T-helper 2 cell treated with Interferon-gamma antibody and Interleukin-4, amounts not matched to agents 5 μg/mL and 100 μg/mL, for 36 hours (primary cell): ENCODE measurements around the gene RABL3.
"Not testable (repeated sequence)": the region's sequence is repeated elsewhere in the genome, so short reads cannot be mapped to it uniquely, and the experiment has no call there.

ENCODE experiments used
- DNase-seq: peaks from one replicate; pipeline ENCODE4 v3.0.0; 2021; ENCODE audit warnings: low spot score
- H3K27ac Mint-ChIP-seq: one replicate; pipeline ENCODE4 v1.8.0; 2021; ENCODE audit warnings: mild to moderate bottlenecking, mixed read lengths
- H3K27me3 Mint-ChIP-seq: one replicate; pipeline ENCODE4 v1.8.0; 2021; ENCODE audit warnings: low read depth, mixed read lengths
- H3K36me3 Mint-ChIP-seq: one replicate; pipeline ENCODE4 v1.8.0; 2021; ENCODE audit warnings: low read depth, mixed read lengths
- H3K4me1 Mint-ChIP-seq: one replicate; pipeline ENCODE4 v1.8.0; 2021; ENCODE audit warnings: low read depth, mixed read lengths
- H3K4me3 Mint-ChIP-seq: one replicate; pipeline ENCODE4 v1.8.0; 2022; ENCODE audit warnings: mild to moderate bottlenecking, moderate library complexity, mixed read lengths
- H3K9me3 Mint-ChIP-seq: one replicate; pipeline ENCODE4 v1.8.0; 2021; ENCODE audit warnings: mixed read lengths

RABL3 gene

GRCh38 chr3:120764206-120764605 lies 21.9 kb upstream of the RABL3 start:
- Mint-ChIP-seq H3K4me3 (no peak overlapping the region), H3K27ac (no peak overlapping the region), H3K27me3 (no peaks in the 10 kb centered on the region), H3K4me1 (peaks cover 26% of the 10 kb centered on the region), H3K36me3 (peaks cover 13% of the 10 kb centered on the region), H3K9me3 (peaks cover 1% of the 10 kb centered on the region)
- DNase-seq = no peak

- no peak for DNase-seq
- H3K4me1 Mint-ChIP-seq = peaks cover 28% of the 10 kb centered on the region
- peaks cover 5% of the 10 kb centered on the region for H3K9me3 Mint-ChIP-seq
- no peaks in the 10 kb centered on the region for H3K27me3 Mint-ChIP-seq
- H3K36me3 Mint-ChIP-seq = peaks cover 19% of the 10 kb centered on the region
- H3K27ac Mint-ChIP-seq = no peak overlapping the region
- no peak overlapping the region for H3K4me3 Mint-ChIP-seq
Measured at GRCh38 chr3:120763601-120764000, 21.3 kb upstream of the RABL3 start.

- Mint-ChIP-seq H3K9me3 (peaks cover 5% of the 10 kb centered on the region), H3K27me3 (no peaks in the 10 kb centered on the region), H3K36me3 (peaks cover 24% of the 10 kb centered on the region), H3K4me1 (peaks cover 26% of the 10 kb centered on the region), H3K4me3 (no peak overlapping the region), H3K27ac (no peak overlapping the region)
- DNase-seq = no peak
Measured at GRCh38 chr3:120762615-120763014, 20.3 kb upstream of the RABL3 start.

- Mint-ChIP-seq H3K4me1 (peaks cover 16% of the 10 kb centered on the region), H3K36me3 (peaks cover 50% of the 10 kb centered on the region)
- not testable (repeated sequence) for H3K27ac Mint-ChIP-seq
Measured at GRCh38 chr3:120758551-120758950, 16.2 kb upstream of the RABL3 start.

GRCh38 chr3:120756061-120756460 lies 13.7 kb upstream of the RABL3 start:
- Mint-ChIP-seq H3K4me1 (peaks cover 3% of the 10 kb centered on the region), H3K27ac (no peak overlapping the region), H3K27me3 (no peaks in the 10 kb centered on the region), H3K36me3 (peaks cover 60% of the 10 kb centered on the region), H3K4me3 (no peak overlapping the region), H3K9me3 (peaks cover 9% of the 10 kb centered on the region)
- no peak for DNase-seq

More at GRCh38 chr3:120758551-120758950, 16.2 kb upstream of the RABL3 start:
- not testable (repeated sequence) for H3K9me3 Mint-ChIP-seq, H3K27me3 Mint-ChIP-seq, H3K4me3 Mint-ChIP-seq, DNase-seq

GRCh38 chr3:120753810-120754209 lies 11.5 kb upstream of the RABL3 start:
- peaks cover 5% of the 10 kb centered on the region for H3K9me3 Mint-ChIP-seq
- H3K4me1 Mint-ChIP-seq = peaks cover 2% of the 10 kb centered on the region
- H3K4me3 Mint-ChIP-seq = no peak overlapping the region
- no peak overlapping the region for H3K27ac Mint-ChIP-seq
- no peak for DNase-seq
- peaks cover 55% of the 10 kb centered on the region for H3K36me3 Mint-ChIP-seq
- H3K27me3 Mint-ChIP-seq = no peaks in the 10 kb centered on the region

GRCh38 chr3:120752865-120753264 lies 10.5 kb upstream of the RABL3 start:
- H3K9me3 Mint-ChIP-seq = peaks cover 4% of the 10 kb centered on the region
- no peak for DNase-seq
- H3K4me1 Mint-ChIP-seq = peaks cover 2% of the 10 kb centered on the region
- H3K27me3 Mint-ChIP-seq = no peaks in the 10 kb centered on the region
- no peak overlapping the region for H3K4me3 Mint-ChIP-seq
- no peak overlapping the region for H3K27ac Mint-ChIP-seq
- peaks cover 48% of the 10 kb centered on the region for H3K36me3 Mint-ChIP-seq

- H3K27me3 Mint-ChIP-seq = no peaks in the 10 kb centered on the region
- H3K4me1 Mint-ChIP-seq = peaks cover 2% of the 10 kb centered on the region
- H3K9me3 Mint-ChIP-seq = peaks cover 4% of the 10 kb centered on the region
- no peak overlapping the region for H3K4me3 Mint-ChIP-seq
- H3K36me3 Mint-ChIP-seq = peaks cover 47% of the 10 kb centered on the region
- DNase-seq = no peak
- no peak overlapping the region for H3K27ac Mint-ChIP-seq
Measured at GRCh38 chr3:120752230-120752629, 9.9 kb upstream of the RABL3 start.

GRCh38 chr3:120749843-120750242 lies 7.5 kb upstream of the RABL3 start:
- Mint-ChIP-seq H3K27me3 (no peaks in the 10 kb centered on the region), H3K4me3 (no peak overlapping the region), H3K27ac (no peak overlapping the region), H3K36me3 (peaks cover 37% of the 10 kb centered on the region), H3K9me3 (no peaks in the 10 kb centered on the region), H3K4me1 (peaks cover 3% of the 10 kb centered on the region)
- DNase-seq = no peak

- Mint-ChIP-seq H3K27me3 (no peaks in the 10 kb centered on the region), H3K9me3 (no peaks in the 10 kb centered on the region), H3K4me3 (no peak overlapping the region), H3K36me3 (peaks cover 14% of the 10 kb centered on the region), H3K4me1 (peaks cover 24% of the 10 kb centered on the region), H3K27ac (no peak overlapping the region)
- no peak for DNase-seq
Measured at GRCh38 chr3:120745466-120745865, 3.1 kb upstream of the RABL3 start.

GRCh38 chr3:120743556-120744195 lies 1.4 kb upstream of the RABL3 start:
- no peaks in the 10 kb centered on the region for H3K27me3 Mint-ChIP-seq
- H3K4me1 Mint-ChIP-seq = peaks cover 24% of the 10 kb centered on the region
- H3K9me3 Mint-ChIP-seq = no peaks in the 10 kb centered on the region
- H3K27ac Mint-ChIP-seq = peak overlapping the region; percentile 97
- H3K36me3 Mint-ChIP-seq = peaks cover 15% of the 10 kb centered on the region
- peak overlapping the region; percentile 91 for H3K4me3 Mint-ChIP-seq
- DNase-seq = no peak

GRCh38 chr3:120742849-120743365 lies 591 bp upstream of the RABL3 start:
- Mint-ChIP-seq H3K27ac (peak overlapping the region; percentile 97), H3K36me3 (peaks cover 15% of the 10 kb centered on the region), H3K4me3 (peak overlapping the region; percentile 91), H3K4me1 (peaks cover 24% of the 10 kb centered on the region), H3K9me3 (no peaks in the 10 kb centered on the region), H3K27me3 (no peaks in the 10 kb centered on the region)
- no peak for DNase-seq

GRCh38 chr3:120741837-120742197 lies 499 bp downstream of the RABL3 start:
- DNase-seq = no peak
- H3K9me3 Mint-ChIP-seq = peaks cover 7% of the 10 kb centered on the region
- H3K36me3 Mint-ChIP-seq = peaks cover 21% of the 10 kb centered on the region
- peak overlapping the region; percentile 97 for H3K27ac Mint-ChIP-seq
- H3K4me1 Mint-ChIP-seq = peaks cover 24% of the 10 kb centered on the region
- H3K4me3 Mint-ChIP-seq = peak overlapping the region; percentile 91
- no peaks in the 10 kb centered on the region for H3K27me3 Mint-ChIP-seq

- H3K27me3 Mint-ChIP-seq = no peaks in the 10 kb centered on the region
- no peak for DNase-seq
- peaks cover 24% of the 10 kb centered on the region for H3K4me1 Mint-ChIP-seq
- peaks cover 17% of the 10 kb centered on the region for H3K36me3 Mint-ChIP-seq
- H3K9me3 Mint-ChIP-seq = peaks cover 10% of the 10 kb centered on the region
- H3K27ac Mint-ChIP-seq = peak overlapping the region; percentile 97
- peak overlapping the region; percentile 91 for H3K4me3 Mint-ChIP-seq
Measured at GRCh38 chr3:120741320-120741719, 996 bp downstream of the RABL3 start.

GRCh38 chr3:120738006-120738405 lies 4.3 kb downstream of the RABL3 start:
- Mint-ChIP-seq H3K36me3 (peaks cover 26% of the 10 kb centered on the region), H3K9me3 (peaks cover 22% of the 10 kb centered on the region)
- H3K4me3 Mint-ChIP-seq, DNase-seq, H3K4me1 Mint-ChIP-seq, H3K27me3 Mint-ChIP-seq, H3K27ac Mint-ChIP-seq: not testable (repeated sequence)
